Fibroblast of lung (primary cell): ENCODE results near the gene C6orf52. TPM values are rescaled to one million over a fixed set of nuclear protein-coding genes. Genes with fewer than 3 reads are reported as not detected.

Experiments
- DNase-seq, 2 donors: peaks; one replicate each; pipeline versions ENCODE4 v3.0.0 to v3.0.0-alpha.2; 2010; ENCODE audit warnings: low read depth in 2 of 2
- H2AFZ ChIP-seq: 2 replicates; pipeline ENCODE4 v1.5.1; 2012; ENCODE audit warnings: low read length, control low read depth, inconsistent platforms
- H3K27ac ChIP-seq: 2 replicates; pipeline ENCODE4 v1.5.1; 2011; ENCODE audit warnings: low read length, control low read depth; ENCODE audit not compliant: insufficient read depth
- H3K27me3 ChIP-seq: 2 replicates; pipeline ENCODE4 v1.5.1; 2011; ENCODE audit warnings: mild to moderate bottlenecking, low read length; ENCODE audit not compliant: control insufficient read depth, insufficient read depth
- H3K36me3 ChIP-seq: 2 replicates; pipeline ENCODE4 v1.5.1; 2011; ENCODE audit warnings: low read length; ENCODE audit not compliant: control insufficient read depth, insufficient read depth
- H3K4me1 ChIP-seq: 2 replicates; pipeline ENCODE4 v1.5.1; 2011; ENCODE audit warnings: low read length; ENCODE audit not compliant: control insufficient read depth, insufficient read depth; ENCODE audit errors: extremely low read depth
- H3K4me2 ChIP-seq: 2 replicates; pipeline ENCODE4 v1.5.1; 2011; ENCODE audit warnings: low read length, control low read depth; ENCODE audit not compliant: insufficient read depth; ENCODE audit errors: extremely low read depth
- H3K4me3 ChIP-seq, 4 experiments: fragments of 200-600 bp in 1 of 4; sonication (generic) in 1 of 4; replicated peaks in 1 of 4; 2 replicates each; pipeline ENCODE4 v1.5.1; 2011 to 2016; ENCODE audit warnings: low read length in 4 of 4, low read depth in 3 of 4, mild to moderate bottlenecking in 3 of 4, control low read depth in 2 of 4, inconsistent platforms in 1 of 4, mixed read lengths in 1 of 4; ENCODE audit not compliant: insufficient read depth in 1 of 4; ENCODE audit errors: control extremely low read depth in 1 of 4
- H3K79me2 ChIP-seq: 2 replicates; pipeline ENCODE4 v1.5.1; 2012; ENCODE audit warnings: mild to moderate bottlenecking, low read length, inconsistent platforms; ENCODE audit not compliant: control insufficient read depth, insufficient read depth
- H3K9ac ChIP-seq: 2 replicates; pipeline ENCODE4 v1.5.1; 2011; ENCODE audit warnings: mild to moderate bottlenecking, low read length, control low read depth; ENCODE audit not compliant: insufficient read depth
- H3K9me3 ChIP-seq: 2 replicates; pipeline ENCODE4 v1.5.1; 2012; ENCODE audit warnings: low read depth, low read length; ENCODE audit not compliant: control insufficient read depth, insufficient read depth
- H4K20me1 ChIP-seq: 2 replicates; pipeline ENCODE4 v1.5.1; 2011; ENCODE audit warnings: low read length; ENCODE audit not compliant: control insufficient read depth, insufficient read depth; ENCODE audit errors: extremely low read depth
- CTCF ChIP-seq, 2 donors: IDR thresholded peaks in 1 of 2; conservative IDR thresholded peaks in 1 of 2; 1 replicate in 1 of 2; 2 replicates in 1 of 2; pipeline ENCODE4 v1.5.1; 2011 to 2012; ENCODE audit warnings: low read length in 2 of 2, control low read depth in 1 of 2, inconsistent platforms in 1 of 2, low read depth in 1 of 2, mild to moderate bottlenecking in 1 of 2
- EZH2 ChIP-seq: IDR thresholded peaks from 2 replicates; pipeline ENCODE4 v1.5.1; 2012; ENCODE audit warnings: low read length, control low read depth, mild to moderate bottlenecking; ENCODE audit errors: missing control alignments
- polyA plus RNA-seq, 2 donors: library from polyadenylated mRNA; depleted of rRNA in 1 of 2; stranded (reverse) in 1 of 2; unstranded in 1 of 2; fragments of >200 nt; gene quantifications; 2 replicates each; pipeline ENCODE4 v1.2.1, GENCODE V29; 2011 to 2012; ENCODE audit warnings: missing spikeins in 1 of 2
- total RNA-seq: library from RNA; depleted of rRNA; stranded (reverse); fragments of >200 nt; gene quantifications from 2 replicates; pipeline ENCODE4 v1.2.1, GENCODE V29; 2014

C6orf52 gene
- total and polyA plus RNA-seq, 2 donors (not counting 1 experiment from before 2014, with no cell fraction given) = 0.26 to 0.33 TPM

DNA sequence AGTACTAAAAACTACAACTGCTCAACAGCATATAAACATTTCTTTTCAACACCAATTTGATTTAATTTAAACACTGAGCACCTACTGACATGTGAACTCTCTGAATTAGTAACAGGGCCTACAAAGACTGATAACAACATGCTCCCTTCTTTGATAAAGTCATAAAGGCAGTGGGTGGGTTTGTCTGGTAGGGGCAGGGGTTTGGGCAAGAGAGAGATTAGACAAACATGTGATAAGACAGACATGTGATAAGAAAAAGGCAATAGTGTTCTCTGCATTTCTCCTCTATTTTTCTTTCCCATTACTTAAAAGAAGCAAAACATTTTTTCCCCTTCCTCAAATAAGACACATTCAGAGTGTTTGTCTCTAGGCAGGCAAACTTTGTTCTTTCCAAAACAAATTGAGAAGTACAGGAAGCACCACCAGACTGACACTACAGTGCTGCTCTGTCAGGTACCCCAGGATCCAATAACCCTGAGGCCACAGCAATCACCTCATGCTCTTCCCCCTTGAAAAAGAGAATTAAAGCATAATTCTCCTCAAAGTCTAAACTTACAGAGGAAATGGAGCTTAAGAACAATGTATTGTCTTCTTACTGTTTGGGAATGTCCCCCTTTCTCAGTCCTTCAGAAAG is 11.9 kb downstream of the C6orf52 start:
- Histone ChIP-seq H3K9me3 (no peaks in the 10 kb centered on the region), H4K20me1 (no peaks in the 10 kb centered on the region), H3K4me3 (no peak overlapping the region), H3K79me2 (no peaks in the 10 kb centered on the region), H3K27ac (no peak overlapping the region), H3K27me3 (no peaks in the 10 kb centered on the region), H3K4me1 (no peaks in the 10 kb centered on the region), H2AFZ (no peak overlapping the region), H3K36me3 (no peaks in the 10 kb centered on the region), H3K4me2 (no peak overlapping the region), H3K9ac (no peak overlapping the region)
- DNase-seq = no peak
- TF ChIP-seq CTCF (conservative IDR thresholded peaks at IDR 0.05 in 1 of 2, IDR thresholded peaks at IDR 0.05 in 1 of 2; ENCODE audit: low read depth in 1 of 2, low read length in 2 of 2) (no peak), EZH2 (no peak)

DNA sequence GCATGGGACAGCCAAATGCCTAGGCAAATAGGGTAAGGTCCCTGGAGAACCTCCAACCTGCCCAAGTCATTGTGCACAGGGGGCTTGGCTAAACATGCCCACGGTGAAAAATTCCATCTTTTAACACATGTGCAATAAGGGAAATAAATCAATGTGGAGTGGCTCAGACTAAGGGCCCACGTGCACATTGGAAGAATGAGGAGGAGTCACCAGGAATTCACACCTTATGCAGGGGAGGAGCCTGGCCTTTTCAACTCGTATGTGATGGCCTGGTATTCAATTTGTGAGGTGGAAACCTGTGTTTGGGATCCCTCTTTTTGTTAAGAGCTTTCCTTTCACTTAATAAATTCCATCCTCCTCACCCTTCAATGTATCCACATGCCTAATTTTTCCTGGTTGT is 12.6 kb downstream of the C6orf52 start:
- H2AFZ ChIP-seq = no peak overlapping the region
- no peak overlapping the region for H3K4me2 ChIP-seq
- H3K27ac ChIP-seq = no peak overlapping the region
- H3K9ac ChIP-seq = no peak overlapping the region
- no peaks in the 10 kb centered on the region for H3K79me2 ChIP-seq
- DNase-seq = no peak
- H3K36me3 ChIP-seq = no peaks in the 10 kb centered on the region
- H3K9me3 ChIP-seq = no peaks in the 10 kb centered on the region
- no peaks in the 10 kb centered on the region for H3K4me1 ChIP-seq
- no peaks in the 10 kb centered on the region for H4K20me1 ChIP-seq
- no peak for TF ChIP-seq CTCF (conservative IDR thresholded peaks at IDR 0.05 in 1 of 2, IDR thresholded peaks at IDR 0.05 in 1 of 2; ENCODE audit: low read depth in 1 of 2, low read length in 2 of 2)
- TF ChIP-seq EZH2 = no peak
- H3K4me3 ChIP-seq = no peak overlapping the region
- no peaks in the 10 kb centered on the region for H3K27me3 ChIP-seq

DNA sequence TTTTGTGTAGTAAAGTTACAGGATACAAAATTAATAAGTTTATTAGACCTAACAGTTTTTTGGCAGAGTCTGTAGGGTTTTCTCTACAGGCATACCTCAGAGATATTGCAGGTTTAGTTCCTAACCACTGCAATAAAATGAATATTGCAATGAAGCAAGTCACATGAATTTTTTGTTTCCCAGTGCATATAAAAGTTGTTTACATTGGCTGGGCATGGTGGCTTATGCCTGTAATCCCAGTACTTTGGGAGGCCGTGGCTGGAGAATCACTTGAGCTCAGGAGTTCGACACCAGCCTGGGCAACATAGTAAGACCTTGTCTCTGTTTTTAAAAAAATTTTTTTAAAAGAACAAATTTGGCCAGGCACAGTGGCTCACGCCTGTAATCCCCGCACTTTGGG is 16.0 kb downstream of the C6orf52 start:
- Histone ChIP-seq H3K9me3 (no peaks in the 10 kb centered on the region), H3K4me1 (no peaks in the 10 kb centered on the region), H3K27ac (no peak overlapping the region), H3K9ac (no peak overlapping the region), H3K79me2 (no peaks in the 10 kb centered on the region), H3K36me3 (no peaks in the 10 kb centered on the region), H3K4me2 (no peak overlapping the region), H4K20me1 (no peaks in the 10 kb centered on the region), H3K27me3 (no peaks in the 10 kb centered on the region), H3K4me3 (no peak overlapping the region), H2AFZ (no peak overlapping the region)
- DNase-seq = no peak
- TF ChIP-seq CTCF (conservative IDR thresholded peaks at IDR 0.05 in 1 of 2, IDR thresholded peaks at IDR 0.05 in 1 of 2; ENCODE audit: low read depth in 1 of 2, low read length in 2 of 2) (no peak), EZH2 (no peak)
